Astrocyte of the spinal cord (primary cell): ENCODE data around the gene ADCY9.

Experiments
- DNase-seq: peaks from one replicate; pipeline ENCODE4 v3.0.0; 2011; ENCODE audit warnings: low read depth, low spot score
- H3K4me3 ChIP-seq: 2 replicates; pipeline ENCODE4 v1.5.1; 2011; ENCODE audit warnings: low read depth, mild to moderate bottlenecking, low read length, moderate library complexity
- CTCF ChIP-seq: IDR thresholded peaks from 2 replicates; pipeline ENCODE4 v1.5.1; 2012; ENCODE audit warnings: low read depth, mild to moderate bottlenecking, low read length, inconsistent platforms
- in situ Hi-C: cut with HindIII; loops from 2 replicates; pipeline ENCODE4 v1.10.0; 2017; ENCODE audit warnings: low sequenced_read_pairs

ADCY9 gene

GRCh38 chr16:3924763-3925162 is 191.5 kb downstream of the ADCY9 start:
- no peak for DNase-seq
- TF ChIP-seq CTCF, result no peak
- no peak overlapping the region for H3K4me3 ChIP-seq
- in situ Hi-C loops, result no loop called here

- no peak for TF ChIP-seq CTCF
- no peak overlapping the region for H3K4me3 ChIP-seq
Observed at GRCh38 chr16:3922241-3922640, 194.0 kb downstream of the ADCY9 start.

GRCh38 chr16:3920206-3920605 is 196.0 kb downstream of the ADCY9 start:
- no peak for TF ChIP-seq CTCF
- no peak for DNase-seq
- in situ Hi-C loops, result no loop called here
- no peak overlapping the region for H3K4me3 ChIP-seq

More at GRCh38 chr16:3922241-3922640, 194.0 kb downstream of the ADCY9 start:
- in situ Hi-C loops, result no loop called here
- no peak for DNase-seq

- no peak for TF ChIP-seq CTCF
- in situ Hi-C loops, result no loop called here
- no peak for DNase-seq
- H3K4me3 ChIP-seq, result no peak overlapping the region
Observed at GRCh38 chr16:3919413-3919812, 196.8 kb downstream of the ADCY9 start.

- DNase-seq, result no peak
- in situ Hi-C loops, result no loop called here
Observed at GRCh38 chr16:3915426-3916260, 200.6 kb downstream of the ADCY9 start.

GRCh38 chr16:3912897-3913296 is 203.3 kb downstream of the ADCY9 start:
- no peak for DNase-seq
- TF ChIP-seq CTCF, result no peak
- in situ Hi-C loops, result no loop called here

More at GRCh38 chr16:3915426-3916260, 200.6 kb downstream of the ADCY9 start:
- TF ChIP-seq CTCF, result no peak
- no peak overlapping the region for H3K4me3 ChIP-seq

More at GRCh38 chr16:3912897-3913296, 203.3 kb downstream of the ADCY9 start:
- H3K4me3 ChIP-seq, result no peak overlapping the region
